OCI-M2 (cell line): ENCODE measurements around the gene STC2.

Experiments used
- DNase-seq: peaks from one replicate; lab custom pipeline; 2025; ENCODE audit not compliant: unreplicated experiment; lab: John Stamatoyannopoulos, UW

The STC2 gene

GRCh38 chr5:173314166-173314952 lies 13.9 kb downstream of the STC2 start:
- no peak for DNase-seq

GRCh38 chr5:173313351-173313801 lies 14.8 kb downstream of the STC2 start:
- DNase-seq = no peak

GRCh38 chr5:173312821-173313220 lies 15.4 kb downstream of the STC2 start:
- DNase-seq = no peak

DNA sequence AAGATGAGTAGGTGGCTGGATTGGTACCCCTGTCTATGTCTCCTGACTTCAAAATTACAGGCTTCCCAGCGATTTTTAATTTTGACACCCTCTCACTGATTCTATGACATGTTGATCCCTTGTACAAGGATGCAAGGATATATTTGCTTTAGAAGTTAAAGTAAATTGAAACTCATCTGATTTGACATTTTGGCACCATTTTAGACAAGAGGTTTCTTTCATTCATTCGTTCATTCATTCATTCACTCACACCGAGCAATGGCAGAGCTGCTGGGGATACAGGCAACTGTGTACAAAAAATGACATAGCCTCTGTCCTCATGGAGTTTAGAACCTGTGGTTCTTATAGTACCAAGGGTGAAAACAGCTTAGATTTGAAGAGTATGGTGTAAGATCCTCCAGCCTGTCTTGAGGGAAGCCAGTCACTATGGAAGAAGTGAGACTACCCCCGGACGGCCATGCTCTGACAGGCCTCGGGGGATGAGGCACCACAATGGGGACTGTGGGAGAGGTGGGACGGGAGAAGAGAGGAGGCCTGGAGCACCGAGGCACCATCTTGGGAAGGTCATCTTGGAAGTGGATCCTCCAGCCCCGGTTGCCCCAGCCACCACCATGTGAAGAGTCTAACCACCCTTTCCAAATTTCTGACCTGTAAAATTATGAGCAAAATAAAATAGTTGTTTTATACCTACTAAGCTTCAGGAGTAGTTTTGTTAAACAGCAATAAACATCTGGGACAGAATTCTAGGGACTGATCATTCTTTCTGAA lies 16.2 kb downstream of the STC2 start:
- DNase-seq = no peak

GRCh38 chr5:173310861-173311785 lies 17.1 kb downstream of the STC2 start:
- DNase-seq = no peak

- DNase-seq = no peak
Observed at GRCh38 chr5:173310218-173310769, 17.9 kb downstream of the STC2 start.

GRCh38 chr5:173309731-173310130 lies 18.5 kb downstream of the STC2 start:
- DNase-seq = no peak

DNA sequence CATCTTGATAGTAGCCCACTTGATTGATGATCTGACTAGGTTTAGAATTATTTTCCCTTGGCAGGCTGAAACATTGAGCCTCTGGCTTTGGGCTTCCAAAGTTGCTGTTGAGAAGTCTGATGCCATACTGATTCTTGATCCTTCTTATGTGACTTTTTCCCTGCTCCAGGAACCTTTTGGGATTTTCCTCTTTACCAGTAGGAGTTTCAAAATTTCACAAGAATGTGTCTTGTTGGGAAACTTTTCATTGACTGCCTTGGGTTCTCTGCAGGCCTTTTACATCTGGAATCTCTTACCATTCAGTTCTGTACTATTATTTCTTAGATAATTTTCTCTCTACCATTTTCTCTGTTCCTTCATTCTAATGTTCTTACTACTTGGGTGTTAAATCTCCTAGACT lies 20.0 kb downstream of the STC2 start:
- no peak for DNase-seq

DNA sequence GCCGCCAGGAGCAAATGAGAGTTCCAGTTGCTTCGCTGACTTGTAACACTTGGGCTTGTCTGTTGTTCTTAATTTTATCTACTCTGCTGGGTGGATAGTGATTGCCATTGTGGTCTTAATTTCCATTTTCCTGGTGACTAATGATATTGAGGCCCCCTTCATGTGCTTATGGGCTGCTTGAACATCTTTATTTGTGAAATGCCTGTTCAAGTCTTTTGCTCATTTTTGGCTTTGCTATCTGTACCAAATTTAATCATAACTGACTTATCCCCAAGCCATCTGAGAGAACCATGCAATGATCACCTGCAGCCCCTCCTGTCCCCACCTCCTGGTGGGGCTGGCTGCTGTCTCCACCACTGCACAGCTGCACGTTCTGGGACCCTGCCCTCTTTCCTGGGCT lies 20.5 kb downstream of the STC2 start:
- no peak for DNase-seq

DNA sequence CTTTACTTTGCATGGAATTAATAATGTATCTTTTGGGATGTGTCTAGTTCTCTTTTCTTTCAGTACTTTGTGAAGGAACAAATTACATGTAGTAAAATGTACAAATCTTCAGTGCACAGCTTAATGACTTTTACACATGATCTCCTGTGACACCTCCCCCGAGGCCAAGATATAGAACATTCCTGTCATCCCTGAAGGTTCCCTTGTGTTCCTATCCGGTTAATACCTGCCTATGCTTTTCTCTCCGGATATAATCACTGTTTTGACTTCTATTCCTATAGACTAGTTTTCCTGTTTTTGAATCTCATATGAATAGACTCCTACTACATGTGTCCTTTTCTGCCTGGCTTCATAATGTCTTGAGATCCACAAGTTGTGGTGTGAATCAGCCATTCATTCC lies 21.5 kb downstream of the STC2 start:
- no peak for DNase-seq

DNA sequence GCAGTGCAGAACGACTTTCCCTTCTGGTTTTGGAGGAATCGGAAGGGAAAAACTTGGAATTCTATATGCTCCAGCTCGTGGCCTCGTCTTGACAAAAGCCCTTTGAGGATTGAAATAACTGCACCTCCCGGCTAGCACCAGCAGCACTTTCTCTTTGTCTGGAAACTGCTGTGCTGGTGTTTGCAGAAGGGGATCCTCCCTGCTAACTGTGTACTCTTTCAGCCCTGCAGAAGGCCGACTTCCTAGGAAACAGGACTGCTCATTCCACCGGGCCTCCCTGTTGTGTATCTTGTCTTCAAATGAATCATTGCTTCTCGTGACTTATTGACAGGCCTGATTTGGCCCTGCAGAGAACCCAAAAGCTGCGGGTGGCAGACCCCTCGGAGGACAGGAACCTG lies 23.6 kb downstream of the STC2 start:
- no peak for DNase-seq

DNA sequence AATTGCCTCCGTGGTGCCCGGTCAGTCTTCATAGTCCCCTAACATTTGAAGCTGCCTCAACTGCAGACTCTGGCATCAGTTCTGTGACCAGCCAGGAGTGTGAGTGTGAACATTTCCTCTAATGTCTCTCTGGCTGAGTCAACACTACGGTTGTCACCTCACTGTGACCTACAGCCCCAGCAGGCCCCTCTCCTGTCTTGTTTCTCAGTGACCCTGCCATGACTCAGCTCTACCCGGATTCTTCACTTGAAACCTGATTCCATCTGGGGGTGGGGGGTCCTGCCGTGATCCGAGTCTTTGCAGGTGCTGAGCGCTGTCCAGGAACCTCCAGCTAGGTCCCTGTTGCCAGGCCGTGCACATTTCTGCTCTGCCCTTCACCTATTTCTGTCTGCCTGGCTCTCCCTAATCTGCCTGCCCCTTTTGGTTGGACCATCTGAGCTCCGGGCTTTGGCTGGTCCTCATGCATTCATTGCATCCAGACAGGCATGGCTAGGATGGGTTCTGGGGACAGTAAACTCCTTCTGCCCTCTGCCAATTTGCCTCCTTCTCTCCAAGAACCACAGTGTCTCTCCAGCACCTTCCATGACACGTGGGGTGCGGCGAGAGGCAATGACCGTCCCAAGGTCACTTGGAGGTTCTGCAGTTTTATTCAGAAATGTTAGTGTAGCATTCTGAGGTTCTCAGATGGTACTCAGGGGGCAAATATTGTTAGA lies 24.2 kb downstream of the STC2 start:
- DNase-seq = no peak

DNA sequence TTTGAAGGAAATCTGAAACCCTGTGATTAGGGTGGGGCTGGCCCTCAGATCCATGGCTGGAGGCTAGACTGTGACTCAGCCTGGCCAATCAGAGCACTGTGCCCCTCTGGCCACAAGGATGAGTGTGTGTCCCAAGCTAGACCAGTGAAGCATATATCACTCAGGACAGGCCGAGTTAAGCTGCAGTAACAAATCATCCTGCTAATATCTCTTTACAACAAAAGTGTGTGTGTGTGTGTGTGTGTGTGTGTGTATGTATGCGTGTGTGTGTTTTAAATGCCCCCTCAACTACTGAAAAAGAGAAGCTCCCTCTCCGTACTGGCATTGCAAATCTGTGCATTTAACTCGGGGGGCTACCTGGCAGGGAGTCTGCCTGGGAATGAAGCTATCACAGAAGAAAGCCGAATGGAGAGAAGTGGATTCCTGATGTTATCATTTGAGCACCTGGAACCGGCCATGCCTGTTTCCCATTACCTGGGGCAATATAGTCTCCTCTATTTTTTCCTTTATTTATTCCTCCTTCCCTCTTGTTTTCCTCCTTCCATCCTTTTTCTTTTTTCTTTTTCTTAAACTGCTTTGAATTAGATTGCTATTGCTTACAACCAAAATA lies 25.6 kb downstream of the STC2 start:
- DNase-seq = no peak

DNA sequence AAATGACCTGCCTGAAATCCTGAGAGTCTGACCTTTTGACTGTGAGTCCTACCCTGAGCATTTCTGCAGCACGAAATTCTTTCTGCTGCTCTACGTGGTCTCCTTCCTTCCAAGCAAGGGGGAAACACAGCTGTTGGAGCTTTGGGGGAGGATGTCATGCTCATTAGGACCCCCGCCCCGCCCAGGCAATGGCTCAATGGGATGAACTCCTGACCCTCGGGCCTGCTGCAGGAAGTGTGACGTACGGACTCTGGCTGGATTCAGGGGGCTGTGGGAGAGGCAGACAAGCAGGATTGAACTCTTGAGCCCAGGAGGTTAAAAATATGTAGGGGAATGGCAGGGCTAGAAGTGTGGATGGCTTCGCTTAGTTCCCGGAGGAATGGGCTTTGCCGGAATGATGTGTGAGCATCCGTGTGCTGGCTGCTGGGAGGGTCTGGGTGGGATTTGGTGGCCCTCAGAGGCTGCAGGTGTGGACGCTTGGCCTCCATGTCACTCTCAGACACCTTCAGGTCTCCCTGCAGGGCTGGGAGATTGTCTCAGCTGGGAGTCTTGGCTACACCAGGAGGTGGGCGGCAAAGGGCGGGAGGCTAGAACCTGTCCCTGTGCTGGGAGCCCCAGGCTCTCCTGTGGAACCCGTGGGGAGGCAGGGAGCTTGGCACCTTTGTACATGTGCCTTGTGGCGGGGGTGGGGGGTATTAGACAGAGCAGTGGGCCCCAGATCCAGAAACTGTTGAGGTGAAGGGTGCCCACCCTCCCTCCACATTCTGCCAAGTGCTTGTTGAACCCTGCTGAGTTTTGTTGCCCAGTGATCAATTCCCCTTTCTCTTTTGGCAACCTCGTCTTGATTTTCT lies 26.3 kb downstream of the STC2 start:
- no peak for DNase-seq

GRCh38 chr5:173300389-173301047 lies 27.7 kb downstream of the STC2 start:
- DNase-seq = no peak

DNA sequence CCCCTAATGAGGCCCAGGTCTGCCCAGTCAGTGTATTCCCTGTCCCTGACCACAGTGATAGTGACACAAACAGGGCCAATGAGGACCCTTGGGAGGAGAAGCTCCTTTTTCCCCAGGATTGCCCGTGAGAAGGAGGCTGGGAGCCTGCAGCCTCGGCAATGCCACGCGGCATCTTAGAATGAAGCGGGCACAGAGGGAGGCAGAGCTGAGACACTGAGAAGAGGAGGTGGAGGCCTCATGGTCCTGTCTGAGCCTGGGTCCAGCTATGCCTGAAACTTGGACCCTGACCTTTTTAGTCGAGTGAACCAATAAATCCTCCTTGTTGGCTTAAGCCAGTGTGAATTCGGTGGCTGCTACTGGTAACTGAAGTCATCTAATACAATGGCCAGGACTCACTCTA lies 28.4 kb downstream of the STC2 start:
- no peak for DNase-seq

GRCh38 chr5:173298213-173298926 lies 29.8 kb downstream of the STC2 start:
- no peak for DNase-seq

DNA sequence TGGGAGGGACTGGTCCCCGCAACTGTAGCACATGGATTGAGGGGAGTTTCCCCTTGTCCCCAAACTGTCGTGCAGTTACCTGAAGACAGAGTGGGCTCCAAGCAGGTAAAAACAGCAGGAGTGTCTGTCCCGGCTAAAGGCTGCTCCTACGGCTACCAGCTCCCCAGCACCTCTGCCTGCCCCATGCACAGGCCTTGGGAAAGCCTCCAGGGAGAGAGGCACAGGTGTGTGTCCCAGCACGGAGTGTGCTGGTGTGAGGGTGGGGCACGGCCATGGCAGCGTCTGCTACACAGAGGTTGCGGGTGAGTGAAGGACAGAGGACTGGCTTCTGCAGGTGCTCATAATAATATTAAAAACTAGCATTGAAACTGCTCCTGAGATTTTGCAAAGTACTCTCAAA lies 30.4 kb downstream of the STC2 start:
- no peak for DNase-seq
